Measurements from ENCODE around the gene PGLYRP4. TPM values are rescaled to one million over a fixed set of nuclear protein-coding genes. Genes with fewer than 3 reads are reported as not detected.

PGLYRP4 gene
- polyA plus RNA-seq, 3 donors: not detected

DNA sequence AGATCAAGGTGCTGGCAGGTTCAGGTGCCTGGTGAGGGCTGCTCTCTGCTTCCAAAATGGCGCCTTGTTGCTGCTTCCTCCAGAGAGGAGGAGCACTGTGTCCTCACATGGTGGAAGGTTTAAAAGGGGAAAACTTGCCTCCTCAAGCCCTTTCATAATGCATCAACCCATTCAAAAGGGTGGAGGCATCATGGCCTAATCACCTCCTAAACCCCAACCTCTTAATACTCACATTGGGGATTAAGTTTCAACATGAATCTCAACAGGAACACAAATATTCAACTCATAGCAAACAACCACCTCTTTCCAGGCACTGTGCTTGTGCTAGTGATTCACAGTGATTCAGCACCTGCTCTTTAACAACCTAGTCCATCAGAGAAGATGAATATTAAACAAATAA is 22.6 kb upstream of the PGLYRP4 start:
- H3K9me3 Mint-ChIP-seq: peaks cover 0 to 6% (median 1%) of the 10 kb centered on the region in 7 donors
- Histone ChIP-seq H2AFZ (ENCODE audit: insufficient read depth, low read depth, low read length, poor library complexity, severe bottlenecking) (no peak overlapping the region), H3K79me2 (ENCODE audit: insufficient read depth, low read length) (peaks cover 62% of the 10 kb centered on the region), H3K9ac (ENCODE audit: insufficient read depth, low read length, poor library complexity, severe bottlenecking) (no peak overlapping the region), H3K4me2 (replicated peaks; ENCODE audit: extremely low read depth, low read length, poor library complexity, severe bottlenecking) (no peak overlapping the region), H3K27ac (ENCODE audit: low read depth in 1 of 2, low read length in 2 of 2) (peak overlapping the region in 1 of 2 donors; percentile 68), H3K36me3 (replicated peaks in 1 of 2; ENCODE audit: control insufficient read depth in 1 of 2, insufficient read depth in 2 of 2, low read length in 2 of 2) (no peaks in the 10 kb centered on the region), H3K9me3 (replicated peaks in 1 of 2; ENCODE audit: control insufficient read depth in 1 of 2, insufficient read depth in 1 of 2, low read length in 2 of 2) (no peaks in the 10 kb centered on the region), H3K4me1 (ENCODE audit: control insufficient read depth in 1 of 2, insufficient read depth in 2 of 2, low read length in 2 of 2) (peaks cover 98 to 100% of the 10 kb centered on the region in 2 donors), H4K20me1 (ENCODE audit: insufficient read depth, low read length) (no peaks in the 10 kb centered on the region), H3K27me3 (ENCODE audit: control insufficient read depth in 2 of 2, insufficient read depth in 2 of 2, low read length in 2 of 2) (no peaks in the 10 kb centered on the region), H3K4me3 (replicated peaks in 1 of 3; ENCODE audit: low read depth in 2 of 3, low read length in 3 of 3) (peak overlapping the region in 1 of 3 experiments; percentile 0)
- H3K27me3 Mint-ChIP-seq (ENCODE audit: low read depth in 3 of 3): no peaks in the 10 kb centered on the region
- intact Hi-C loops (cut with micrococcal nuclease): no loop called here
- TF ChIP-seq, protein P1, sequence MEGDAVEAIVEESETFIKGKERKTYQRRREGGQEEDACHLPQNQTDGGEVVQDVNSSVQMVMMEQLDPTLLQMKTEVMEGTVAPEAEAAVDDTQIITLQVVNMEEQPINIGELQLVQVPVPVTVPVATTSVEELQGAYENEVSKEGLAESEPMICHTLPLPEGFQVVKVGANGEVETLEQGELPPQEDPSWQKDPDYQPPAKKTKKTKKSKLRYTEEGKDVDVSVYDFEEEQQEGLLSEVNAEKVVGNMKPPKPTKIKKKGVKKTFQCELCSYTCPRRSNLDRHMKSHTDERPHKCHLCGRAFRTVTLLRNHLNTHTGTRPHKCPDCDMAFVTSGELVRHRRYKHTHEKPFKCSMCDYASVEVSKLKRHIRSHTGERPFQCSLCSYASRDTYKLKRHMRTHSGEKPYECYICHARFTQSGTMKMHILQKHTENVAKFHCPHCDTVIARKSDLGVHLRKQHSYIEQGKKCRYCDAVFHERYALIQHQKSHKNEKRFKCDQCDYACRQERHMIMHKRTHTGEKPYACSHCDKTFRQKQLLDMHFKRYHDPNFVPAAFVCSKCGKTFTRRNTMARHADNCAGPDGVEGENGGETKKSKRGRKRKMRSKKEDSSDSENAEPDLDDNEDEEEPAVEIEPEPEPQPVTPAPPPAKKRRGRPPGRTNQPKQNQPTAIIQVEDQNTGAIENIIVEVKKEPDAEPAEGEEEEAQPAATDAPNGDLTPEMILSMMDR (IDR thresholded peaks at IDR 0.05): no peak
- H3K4me3 Mint-ChIP-seq: no peak overlapping the region
- peaks cover 96% of the 10 kb centered on the region for H3K4me1 Mint-ChIP-seq
- DNase-seq: no peak
- H3K36me3 Mint-ChIP-seq: peaks cover 17 to 19% of the 10 kb centered on the region in 2 donors
- WGBS (ENCODE audit: insufficient coverage): no CpG with 5 or more reads among the region's 1 CpG
- H3K27ac Mint-ChIP-seq: peak overlapping the region in 4 of 7 donors; percentile 31 to 68 (median 56)

DNA sequence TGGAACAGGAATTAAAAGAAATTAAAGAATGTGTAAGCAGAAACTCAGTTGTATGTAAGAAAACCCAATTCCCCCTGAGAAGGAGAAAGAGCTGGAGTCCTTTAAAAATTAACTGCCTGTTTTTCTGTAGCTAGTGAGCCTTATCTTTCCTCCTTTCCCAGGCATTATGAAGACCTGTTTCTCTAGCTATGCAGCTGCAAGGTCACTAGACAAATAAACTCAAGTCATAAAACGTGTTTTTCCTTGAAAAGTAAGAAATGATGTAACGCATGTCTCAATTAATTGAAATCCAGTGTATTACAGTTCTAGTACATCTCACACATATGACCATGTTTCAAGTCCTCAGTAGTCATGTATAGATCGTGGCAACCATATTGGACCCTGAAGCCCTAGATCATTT is 21.5 kb upstream of the PGLYRP4 start:
- Histone ChIP-seq H3K36me3 (replicated peaks in 1 of 2; ENCODE audit: control insufficient read depth in 1 of 2, insufficient read depth in 2 of 2, low read length in 2 of 2) (no peaks in the 10 kb centered on the region), H3K4me3 (replicated peaks in 1 of 3; ENCODE audit: low read depth in 2 of 3, low read length in 3 of 3) (peak overlapping the region in 1 of 3 experiments; percentile 6), H3K9ac (ENCODE audit: insufficient read depth, low read length, poor library complexity, severe bottlenecking) (no peak overlapping the region), H3K79me2 (ENCODE audit: insufficient read depth, low read length) (peaks cover 59% of the 10 kb centered on the region), H3K4me1 (ENCODE audit: control insufficient read depth in 1 of 2, insufficient read depth in 2 of 2, low read length in 2 of 2) (peaks cover 98 to 100% of the 10 kb centered on the region in 2 donors), H2AFZ (ENCODE audit: insufficient read depth, low read depth, low read length, poor library complexity, severe bottlenecking) (no peak overlapping the region), H4K20me1 (ENCODE audit: insufficient read depth, low read length) (no peaks in the 10 kb centered on the region), H3K27ac (ENCODE audit: low read depth in 1 of 2, low read length in 2 of 2) (peak overlapping the region in 1 of 2 donors; percentile 85), H3K4me2 (replicated peaks; ENCODE audit: extremely low read depth, low read length, poor library complexity, severe bottlenecking) (no peak overlapping the region), H3K27me3 (ENCODE audit: control insufficient read depth in 2 of 2, insufficient read depth in 2 of 2, low read length in 2 of 2) (no peaks in the 10 kb centered on the region), H3K9me3 (replicated peaks in 1 of 2; ENCODE audit: control insufficient read depth in 1 of 2, insufficient read depth in 1 of 2, low read length in 2 of 2) (no peaks in the 10 kb centered on the region)
- peak overlapping the region in 2 of 7 donors; percentile 26 to 77 for H3K27ac Mint-ChIP-seq
- H3K36me3 Mint-ChIP-seq: peaks cover 17 to 19% of the 10 kb centered on the region in 2 donors
- no CpG with 5 or more reads among the region's 3 CpGs for WGBS (ENCODE audit: insufficient coverage)
- H3K4me1 Mint-ChIP-seq: peaks cover 96% of the 10 kb centered on the region
- H3K27me3 Mint-ChIP-seq (ENCODE audit: low read depth in 3 of 3): no peaks in the 10 kb centered on the region
- peaks cover 0 to 6% (median 1%) of the 10 kb centered on the region in 7 donors for H3K9me3 Mint-ChIP-seq
- TF ChIP-seq, protein P1 (IDR thresholded peaks at IDR 0.05): no peak
- H3K4me3 Mint-ChIP-seq: no peak overlapping the region
- DNase-seq: no peak
- intact Hi-C loops (cut with micrococcal nuclease): no loop called here

Measured in CD14-positive monocyte (primary cell).